Fibroblast of the conjunctiva (primary cell): ENCODE results near the gene MEIS1.
A peak's percentile ranks its signal among the peaks of the same experiment; 100 is the strongest.
"Not testable (repeated sequence)": the region's sequence is repeated elsewhere in the genome, so short reads cannot be mapped to it uniquely, and the experiment has no call there.

Source experiments
- DNase-seq: peaks from one replicate; pipeline ENCODE4 v3.0.0-alpha.2; 2010; ENCODE audit warnings: low read depth

MEIS1 gene

DNA sequence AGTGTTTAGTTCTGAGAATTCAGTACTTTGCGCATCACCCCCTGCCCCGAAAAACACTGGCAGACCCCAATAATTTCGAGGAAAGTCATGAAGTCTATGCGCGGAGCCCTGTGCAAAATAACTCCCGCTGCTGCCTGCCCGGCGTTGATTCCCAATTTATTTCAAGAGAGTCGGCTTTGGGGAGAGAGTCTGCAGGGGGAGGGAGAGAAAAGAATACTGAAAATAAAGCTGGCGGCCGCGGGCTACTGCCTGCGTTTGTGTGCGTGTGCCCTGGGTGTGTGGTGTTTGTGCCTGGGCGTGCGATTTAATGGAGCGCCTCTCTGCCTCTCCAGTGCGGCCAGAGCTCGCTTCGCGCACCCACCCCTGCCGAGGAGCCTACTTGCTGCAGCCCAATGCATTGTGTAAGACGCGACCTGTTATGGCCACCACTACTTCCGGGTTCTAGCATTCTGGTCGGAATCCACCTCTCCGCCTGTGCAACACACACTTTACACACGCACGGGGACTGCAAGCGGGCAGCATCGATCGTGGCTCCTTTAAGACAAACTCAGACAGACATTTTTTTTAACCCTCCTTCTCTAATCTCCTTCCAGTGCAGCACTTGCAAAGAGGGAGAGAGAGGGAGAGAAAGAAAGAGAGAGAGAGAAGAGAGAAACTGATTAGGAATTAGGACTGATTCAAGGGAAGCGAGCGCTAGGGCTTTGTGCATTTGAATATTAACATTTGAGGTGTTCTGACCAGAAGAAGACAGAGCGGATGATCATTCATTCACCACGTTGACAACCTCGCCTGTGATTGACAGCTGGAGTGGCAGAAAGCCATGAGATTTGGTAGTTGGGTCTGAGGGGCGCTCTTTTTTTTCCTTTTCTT, at the start of gene MEIS1:
MEIS1 (plus strand) TSS at position 447 of the 870 bp plus-strand sequence. CDS start 732 bp downstream, outside the sequence.
- DNase-seq = peak; percentile 87

DNA sequence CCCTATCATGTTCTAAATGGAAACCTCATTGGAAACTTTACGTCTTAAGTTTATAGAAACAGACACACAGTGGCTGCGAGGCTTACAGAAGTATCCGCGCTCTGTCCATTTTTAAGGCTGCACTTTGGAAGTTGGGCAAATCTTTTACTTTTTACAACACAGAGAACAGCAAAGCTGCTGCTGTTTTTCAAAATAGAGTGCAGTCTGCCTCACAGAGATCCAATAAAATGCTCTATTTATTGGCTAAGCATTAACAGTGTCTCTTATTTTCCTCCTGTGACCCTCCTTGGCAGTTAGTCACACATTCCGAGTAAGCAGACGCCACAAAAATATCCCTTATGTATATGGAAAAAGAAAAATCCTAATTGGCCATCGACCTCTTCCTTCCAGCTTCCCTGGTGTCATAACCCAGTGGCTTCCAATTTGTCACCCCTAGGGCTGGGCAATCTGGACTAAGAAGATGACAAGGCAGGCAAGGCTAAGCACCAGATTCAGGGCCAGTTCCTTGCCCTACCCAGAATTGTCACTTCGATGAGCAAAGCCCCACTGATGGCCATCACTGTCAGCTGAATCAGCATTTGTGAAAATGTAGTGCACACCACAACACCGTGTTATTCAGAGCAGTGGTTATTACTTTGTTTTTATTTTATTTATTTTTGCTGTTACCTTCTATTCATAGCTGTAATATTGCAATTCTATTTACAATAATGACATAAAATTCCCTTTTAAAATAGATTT, 47.7 kb upstream of the MEIS1 start:
- no peak for DNase-seq

DNA sequence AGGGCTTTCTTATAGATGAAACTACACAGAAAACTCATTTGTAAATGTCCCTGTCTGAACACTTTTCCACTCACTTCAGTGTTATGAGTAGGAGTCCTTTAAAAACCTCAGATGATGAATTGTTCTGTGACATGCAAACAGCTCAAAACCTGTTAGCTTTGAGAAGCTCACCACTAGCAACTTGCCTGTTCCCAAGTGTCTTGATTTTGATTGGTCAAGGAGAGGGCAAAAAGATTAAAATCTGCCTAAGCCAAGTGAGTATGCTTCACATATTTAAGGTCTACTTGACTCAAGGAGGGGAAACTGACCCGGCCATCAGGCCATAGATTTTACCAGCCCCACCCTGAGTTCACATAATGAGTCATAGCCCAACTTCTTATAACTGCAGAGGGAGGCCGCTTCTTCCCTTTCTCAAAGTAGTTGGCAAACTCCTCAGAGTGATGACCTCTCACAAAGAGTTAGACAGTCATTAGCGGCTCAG, 45.2 kb upstream of the MEIS1 start:
- no peak for DNase-seq

DNA sequence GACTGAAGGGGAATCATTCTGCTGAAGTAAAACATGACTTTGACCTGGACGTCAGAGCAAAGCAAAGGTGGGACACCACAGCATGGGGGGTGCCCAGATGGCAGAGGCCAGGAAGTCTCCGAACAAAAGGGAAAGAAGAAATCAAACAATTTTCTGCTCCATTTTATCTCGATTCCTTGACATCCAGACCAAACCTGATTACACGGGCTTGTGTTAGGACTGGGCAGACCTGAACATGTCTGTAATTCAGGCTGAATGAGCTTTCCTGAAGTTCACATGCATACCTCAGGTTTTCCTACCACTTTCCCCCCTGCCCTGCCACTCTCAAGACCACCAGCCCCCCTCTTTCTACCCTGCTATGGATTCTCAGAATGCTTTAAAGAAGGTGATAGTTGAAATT, 44.8 kb upstream of the MEIS1 start:
- DNase-seq = no peak

DNA sequence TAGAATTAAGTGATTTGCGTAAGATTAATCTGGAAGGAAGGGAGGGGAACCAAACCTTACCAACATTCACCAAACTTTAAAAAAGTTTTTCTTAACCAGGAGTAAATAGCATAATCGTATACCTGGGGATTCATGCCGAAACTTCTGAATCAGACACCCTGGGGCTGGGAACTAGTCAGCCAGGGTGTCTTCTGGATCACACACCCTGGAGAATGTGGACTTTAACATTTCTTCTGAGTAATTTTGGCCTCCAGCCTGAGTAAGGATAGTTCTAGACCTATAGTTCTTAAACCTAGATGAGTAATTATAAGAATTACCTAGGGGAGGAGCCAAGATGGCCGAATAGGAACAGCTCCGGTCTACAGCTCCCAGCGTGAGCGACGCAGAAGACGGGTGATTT, 44.1 kb upstream of the MEIS1 start:
- no peak for DNase-seq

DNA sequence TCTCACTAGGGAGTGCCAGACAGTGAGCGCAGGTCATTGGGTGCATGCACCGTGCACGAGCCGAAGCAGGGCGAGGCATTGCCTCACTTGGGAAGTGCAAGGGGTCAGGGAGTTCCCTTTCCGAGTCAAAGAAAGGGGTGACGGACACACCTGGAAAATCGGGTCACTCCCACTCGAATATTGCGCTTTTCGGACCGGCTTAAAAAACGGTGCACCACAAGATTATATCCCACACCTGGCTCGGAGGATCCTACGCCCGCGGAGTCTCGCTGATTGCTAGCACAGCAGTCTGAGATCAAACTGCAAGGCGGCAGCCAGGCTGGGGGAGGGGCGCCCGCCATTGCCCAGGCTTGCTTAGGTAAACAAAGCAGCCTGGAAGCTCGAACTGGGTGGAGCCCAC, 43.7 kb upstream of the MEIS1 start:
- not testable (repeated sequence) for DNase-seq

DNA sequence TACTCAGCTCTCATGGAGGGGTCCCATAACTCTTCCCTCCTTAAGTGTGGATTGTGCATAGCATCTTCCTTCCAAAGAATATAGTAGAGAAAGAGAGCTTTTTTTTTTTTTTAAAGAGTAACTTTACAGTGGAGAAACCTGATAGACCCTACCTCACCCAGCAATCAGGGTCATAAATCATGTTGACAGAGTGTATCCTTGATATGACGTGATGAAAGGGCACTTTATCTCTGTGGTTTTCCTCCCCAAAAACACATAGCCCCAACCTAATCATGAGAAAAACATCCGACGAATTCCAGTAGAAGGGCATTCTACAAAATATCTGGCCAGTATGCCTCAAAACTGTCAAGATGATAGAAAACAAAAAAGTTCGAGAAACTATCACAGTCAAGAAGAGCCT, 29.5 kb upstream of the MEIS1 start:
- DNase-seq = no peak

DNA sequence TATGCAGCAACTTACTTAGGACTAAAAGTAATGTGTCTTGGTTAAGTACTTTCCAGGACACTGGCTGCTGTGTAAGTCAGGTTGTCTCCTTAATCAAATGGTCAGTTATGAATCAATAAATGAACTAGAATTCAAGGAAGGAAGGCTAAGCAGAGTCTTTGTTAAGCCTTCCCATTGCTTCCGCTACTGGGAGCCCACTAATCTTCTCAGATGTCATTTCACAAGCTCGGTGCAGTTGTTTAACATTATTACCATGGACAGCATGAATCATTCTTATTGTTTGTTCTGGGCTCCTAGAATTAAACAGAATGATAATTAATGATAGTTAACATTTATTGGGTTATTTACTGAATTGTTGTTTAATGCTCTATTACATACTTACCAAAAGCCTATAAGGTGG, 26.0 kb upstream of the MEIS1 start:
- no peak for DNase-seq

DNA sequence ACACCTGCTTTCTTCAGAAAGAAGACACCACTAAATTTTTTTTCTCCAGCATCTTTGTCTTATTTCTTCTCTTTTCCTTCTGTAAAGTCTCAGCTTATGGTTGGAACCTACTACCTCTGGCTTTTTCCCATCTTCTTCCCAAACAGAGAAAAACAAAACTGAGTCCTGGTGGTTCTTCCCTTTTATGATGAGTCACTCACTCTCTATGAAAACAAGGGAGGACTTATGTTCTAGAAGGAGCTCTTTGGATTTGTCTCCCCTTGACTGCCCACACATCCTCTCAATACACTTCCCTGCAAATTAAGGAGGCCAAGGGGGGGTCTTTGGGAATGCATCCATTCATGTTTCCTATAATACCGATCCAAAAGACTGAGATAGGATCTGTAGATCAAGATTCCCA, 22.1 kb upstream of the MEIS1 start:
- no peak for DNase-seq

DNA sequence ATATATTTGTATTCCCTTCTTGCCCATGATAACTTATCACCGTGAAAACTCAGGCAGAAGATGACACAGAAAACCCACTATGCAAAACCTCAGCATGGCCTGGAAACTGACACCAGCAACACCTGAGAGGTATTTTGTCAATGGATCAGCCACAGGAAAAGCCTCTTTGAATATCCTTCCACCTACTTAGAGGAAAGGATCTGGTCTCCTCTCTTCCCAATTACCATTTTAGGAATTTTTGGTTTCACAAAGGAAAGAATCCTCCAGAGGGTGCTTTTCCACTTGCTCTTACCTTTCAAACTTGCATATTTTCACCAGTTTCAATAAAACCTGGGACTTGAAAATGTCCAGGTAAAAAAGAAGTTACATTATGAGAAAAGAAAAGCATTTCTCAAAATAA, 20.0 kb upstream of the MEIS1 start:
- no peak for DNase-seq

DNA sequence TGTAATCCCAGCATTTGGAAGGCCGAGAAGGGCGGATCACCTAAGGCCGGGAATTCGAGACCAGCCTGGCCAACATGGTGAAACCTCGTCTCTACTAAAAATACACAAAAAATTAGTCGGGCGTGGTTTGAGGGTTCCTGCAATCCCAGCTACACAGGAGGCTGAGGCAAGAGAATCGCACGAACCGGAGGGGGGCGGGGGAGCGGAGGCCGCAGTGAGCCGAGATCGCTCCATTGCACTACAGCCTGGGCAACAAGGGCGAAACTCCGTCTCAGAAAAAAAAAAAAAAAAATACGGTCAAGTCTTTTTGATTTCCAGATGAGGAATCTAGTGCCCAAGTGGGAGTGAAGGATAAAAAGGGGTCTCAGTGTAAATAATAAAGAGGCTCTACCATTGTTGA, 16.5 kb upstream of the MEIS1 start:
- DNase-seq = no peak

DNA sequence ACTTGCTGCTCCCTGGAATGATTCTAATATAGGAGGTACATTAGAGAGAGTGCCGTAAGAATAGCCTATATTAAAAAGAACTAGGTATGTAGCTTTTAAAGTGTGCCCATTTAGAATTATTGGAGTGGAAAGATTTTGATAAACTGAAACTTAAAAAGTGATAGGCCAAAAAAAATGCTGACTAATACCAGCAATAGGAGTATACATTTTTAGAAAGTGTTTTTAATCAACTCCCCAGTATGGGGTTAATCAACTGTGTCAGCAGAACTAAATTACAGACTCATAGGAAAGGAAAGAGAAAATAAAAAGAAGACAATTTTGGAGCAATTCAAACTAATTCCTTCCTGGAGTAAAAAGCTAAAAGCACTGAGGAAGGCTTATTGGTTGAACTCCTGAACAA, 13.3 kb upstream of the MEIS1 start:
- DNase-seq = no peak

DNA sequence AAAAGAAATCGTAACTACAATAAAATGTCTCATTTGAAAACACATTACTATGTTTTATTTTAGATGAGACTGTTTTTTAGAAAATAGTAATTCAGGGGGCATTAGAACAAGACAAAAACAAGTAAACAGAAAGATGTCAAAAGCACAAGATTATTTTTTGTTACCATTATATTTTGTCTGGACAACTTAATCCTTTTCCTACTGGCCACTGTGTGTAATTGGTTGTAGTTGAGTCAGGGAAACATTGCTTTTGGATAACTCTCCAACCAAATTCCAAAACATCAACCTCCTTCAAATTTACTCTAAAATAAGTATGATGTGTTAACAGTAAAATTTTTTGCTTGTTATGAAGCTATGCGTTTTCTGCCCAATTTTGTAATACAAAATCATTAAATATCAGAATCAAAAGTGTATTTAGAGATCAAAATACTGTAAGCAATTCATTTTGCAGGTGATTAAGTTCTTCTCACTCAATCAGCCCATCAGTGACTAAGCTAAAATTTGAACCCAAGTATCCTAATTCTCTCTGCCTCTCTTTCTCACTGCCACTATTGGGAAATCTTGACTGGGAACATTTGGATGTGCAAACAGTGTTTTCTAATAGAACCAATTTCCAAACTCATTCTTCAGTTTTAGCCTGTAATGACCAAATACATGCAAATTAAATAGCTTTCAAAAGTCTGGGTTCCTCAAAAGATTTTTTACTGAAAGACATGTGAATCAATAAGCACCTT, 11.4 kb upstream of the MEIS1 start:
- no peak for DNase-seq

DNA sequence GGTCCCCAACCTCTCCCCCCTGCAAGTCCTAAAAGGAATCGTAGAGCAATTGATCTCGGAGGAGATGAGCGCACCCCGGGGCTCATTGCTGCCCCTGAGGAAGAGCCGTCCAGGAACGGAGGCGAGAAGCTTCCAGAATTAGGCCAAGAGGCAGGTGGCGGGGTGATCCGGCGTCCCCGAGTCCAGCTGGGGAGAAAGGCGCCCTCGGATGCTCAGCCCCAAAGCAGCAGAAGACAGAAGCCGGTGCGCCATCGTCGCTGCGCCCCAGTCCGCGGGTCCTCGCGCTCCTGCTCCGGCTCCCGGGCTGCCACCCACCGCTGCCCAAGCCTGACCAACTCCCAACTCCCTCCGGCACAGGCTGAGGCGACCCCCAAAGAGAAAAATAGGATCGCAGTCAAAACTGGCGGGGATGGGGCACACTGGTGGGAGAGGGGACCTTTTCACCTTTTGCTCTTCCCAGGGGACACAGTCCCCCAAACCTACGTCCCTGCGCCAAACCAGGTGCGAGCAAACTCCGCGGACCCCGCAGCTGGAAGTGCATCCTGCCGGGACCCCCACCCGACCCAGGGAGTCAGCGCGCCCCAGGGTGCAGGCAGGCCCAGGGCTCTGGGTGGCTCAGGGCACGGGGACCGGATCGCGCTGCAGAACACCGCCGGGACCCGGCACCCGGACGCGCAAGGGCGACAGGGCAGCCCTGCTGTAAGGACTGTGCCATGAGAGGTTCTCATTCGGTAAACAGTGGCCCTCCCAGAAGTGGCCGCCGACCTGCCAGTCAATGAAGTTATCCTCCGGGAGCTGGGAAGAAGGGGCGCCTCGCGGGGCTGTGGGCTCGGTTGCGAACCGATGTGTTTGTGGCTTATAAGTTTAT, 8.4 kb upstream of the MEIS1 start:
- DNase-seq = no peak

DNA sequence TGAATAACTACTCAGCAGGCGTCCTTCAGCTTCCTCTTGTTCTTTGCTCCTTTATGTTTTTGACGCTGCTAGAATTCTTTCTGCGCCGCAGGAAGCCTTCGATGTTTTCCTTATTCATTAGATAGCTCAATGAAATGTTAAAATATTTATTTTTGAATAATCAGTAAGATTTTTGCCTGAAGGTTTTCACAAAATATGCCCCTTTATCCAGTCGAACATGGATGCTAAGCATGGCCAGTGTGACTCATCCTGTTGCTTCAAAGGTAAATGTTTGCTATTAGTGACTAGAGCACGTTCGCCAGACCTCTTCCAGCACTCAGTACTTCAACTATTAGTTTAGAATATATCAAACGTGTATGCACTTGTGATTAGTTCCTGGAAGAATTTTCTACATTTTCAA, 7.6 kb upstream of the MEIS1 start:
- no peak for DNase-seq

DNA sequence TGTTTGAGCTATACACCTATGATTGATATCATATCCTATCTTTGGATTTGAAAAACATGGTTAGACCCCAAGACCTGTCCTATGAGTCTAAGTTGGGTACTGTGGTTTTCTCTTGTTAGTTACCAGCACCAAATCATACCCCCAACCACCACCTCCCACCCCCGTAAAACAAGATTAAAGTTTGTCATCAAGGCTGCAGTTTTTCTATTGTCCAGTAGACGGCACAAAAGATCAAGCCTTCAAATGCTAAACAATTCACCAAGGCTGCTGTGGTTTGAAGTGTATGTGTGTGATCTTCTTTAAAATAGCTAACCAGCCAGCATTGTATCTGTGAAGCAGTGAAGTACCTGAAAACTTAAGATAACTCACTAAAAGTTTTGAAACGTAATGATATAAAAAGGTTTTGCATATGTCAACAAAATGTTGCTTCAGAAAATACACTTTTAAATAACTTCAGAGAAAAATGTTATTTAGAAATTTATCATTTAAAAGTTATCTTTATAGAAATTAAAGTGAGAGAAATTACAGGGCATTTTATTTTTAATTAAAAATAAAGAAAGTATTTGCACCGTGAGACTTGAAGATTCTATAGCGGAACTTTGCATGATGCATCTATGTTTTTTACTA, 5.8 kb upstream of the MEIS1 start:
- peak; percentile 32 for DNase-seq

DNA sequence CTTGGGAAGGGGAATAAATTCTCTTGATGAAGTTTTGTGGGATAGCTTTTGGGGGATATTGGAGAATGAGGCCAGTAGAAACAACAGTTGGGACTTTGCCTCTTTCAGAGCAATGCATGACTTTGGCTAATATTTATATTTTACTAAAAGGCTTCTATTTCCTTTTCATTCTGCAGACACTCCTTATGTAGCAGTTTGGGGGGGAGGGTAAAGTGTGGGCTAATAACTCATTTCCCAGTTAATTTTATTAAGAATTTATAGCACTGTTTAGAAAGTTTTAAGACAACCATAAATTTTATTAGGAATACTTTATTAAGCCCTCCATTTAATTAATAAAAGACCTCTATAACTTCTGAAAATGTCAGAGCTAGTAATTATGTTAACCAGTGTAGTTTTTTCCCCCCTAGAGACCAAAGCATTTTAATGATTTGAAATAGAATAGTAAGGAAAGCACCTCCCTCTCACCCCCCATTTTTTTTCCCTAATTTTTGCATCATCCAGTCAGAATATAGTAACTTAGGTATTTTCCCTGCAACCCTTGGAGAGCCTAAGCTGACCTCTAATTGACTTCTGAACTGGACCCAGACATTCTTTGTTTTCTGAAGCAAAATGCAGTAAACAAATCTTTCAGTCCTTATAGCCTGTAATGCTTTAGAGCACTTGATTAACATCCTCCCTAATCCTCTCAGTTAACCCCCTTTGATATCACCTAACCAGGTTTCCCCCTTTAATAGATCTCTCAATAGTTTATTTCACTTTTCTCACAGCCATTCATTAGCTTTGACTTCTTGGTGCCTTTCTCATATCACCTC, 5.0 kb upstream of the MEIS1 start:
- no peak for DNase-seq

DNA sequence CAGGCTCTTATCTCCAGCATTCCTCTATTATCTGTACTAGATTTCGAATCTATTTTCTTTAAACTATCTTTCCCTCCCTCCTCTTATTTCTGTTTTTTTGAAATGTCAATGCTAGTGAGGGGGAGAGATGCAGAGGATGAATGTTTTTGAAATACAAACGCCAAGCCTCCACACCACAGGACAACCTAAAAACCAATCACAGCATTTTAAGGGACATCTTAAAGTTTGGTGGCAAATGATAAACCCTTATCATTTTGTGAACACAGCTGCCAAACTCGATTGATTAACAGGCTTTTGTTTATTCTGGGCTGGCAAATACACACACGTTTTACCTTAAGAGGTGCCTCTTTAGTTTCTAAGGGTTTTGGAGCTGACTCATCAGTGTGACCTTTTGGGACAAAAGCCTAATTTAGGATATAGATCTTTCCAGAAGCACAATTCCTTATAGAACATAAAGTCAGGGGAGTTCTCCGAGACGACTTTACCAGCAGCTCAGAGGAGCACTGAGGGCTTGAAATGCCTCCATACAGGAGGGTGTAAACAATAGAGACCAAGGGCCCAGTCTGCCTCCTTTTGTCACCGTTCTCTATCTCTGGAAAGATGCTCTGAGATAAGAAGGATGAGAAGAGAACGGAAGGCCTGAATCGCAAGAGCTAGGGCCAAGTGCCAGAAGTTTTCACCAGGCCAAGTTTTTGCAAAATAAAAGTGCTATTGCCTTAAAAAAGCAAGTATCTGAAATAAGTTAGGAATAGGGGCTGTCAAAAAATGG, 4.2 kb upstream of the MEIS1 start:
- DNase-seq = no peak

DNA sequence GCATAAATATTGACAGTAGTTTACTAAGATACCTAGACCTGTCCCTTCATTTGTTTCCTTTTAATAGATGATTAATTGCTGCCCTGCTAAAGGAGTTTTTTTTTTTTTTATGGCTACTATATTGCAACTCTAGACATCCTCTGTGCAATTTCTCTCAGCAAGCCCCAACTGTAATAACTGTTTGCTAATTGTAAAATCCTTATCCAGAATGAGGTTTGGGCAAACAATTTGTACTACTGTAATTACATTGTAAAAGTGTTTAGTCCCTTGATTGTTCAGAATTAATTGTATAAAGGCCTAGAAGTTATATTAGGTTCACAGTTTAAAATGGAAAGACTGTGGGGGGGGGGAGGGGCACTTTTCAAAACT, 3.7 kb upstream of the MEIS1 start:
- DNase-seq = no peak
